HUES48 (cell line): ENCODE results near the gene ADAT1.
"Not testable (repeated sequence)": the region's sequence is repeated elsewhere in the genome, so short reads cannot be mapped to it uniquely, and the experiment has no call there.

Experiments
- H3K27ac ChIP-seq: one replicate; pipeline ENCODE4 v1.7.0; 2013; ENCODE audit warnings: low read depth, low read length, inconsistent platforms
- H3K27me3 ChIP-seq: 2 replicates; pipeline ENCODE4 v1.6.1; 2013; ENCODE audit warnings: mild to moderate bottlenecking, low read length; ENCODE audit not compliant: control insufficient read depth, insufficient read depth
- H3K36me3 ChIP-seq: 2 replicates; pipeline ENCODE4 v1.6.1; 2013; ENCODE audit warnings: low read length; ENCODE audit not compliant: control insufficient read depth, insufficient read depth
- H3K4me1 ChIP-seq: 2 replicates; pipeline ENCODE4 v1.6.1; 2013; ENCODE audit warnings: mild to moderate bottlenecking, low read length; ENCODE audit not compliant: control insufficient read depth, insufficient read depth
- H3K4me3 ChIP-seq: 2 replicates; pipeline ENCODE4 v1.5.1; 2013; ENCODE audit warnings: mild to moderate bottlenecking, low read depth, low read length
- H3K9ac ChIP-seq: 2 replicates; pipeline ENCODE4 v1.6.1; 2013; ENCODE audit warnings: mild to moderate bottlenecking, low read depth, low read length, moderate library complexity
- H3K9me3 ChIP-seq: 2 replicates; pipeline ENCODE4 v1.6.1; 2013; ENCODE audit warnings: low read length; ENCODE audit not compliant: control insufficient read depth, insufficient read depth

ADAT1 gene

DNA sequence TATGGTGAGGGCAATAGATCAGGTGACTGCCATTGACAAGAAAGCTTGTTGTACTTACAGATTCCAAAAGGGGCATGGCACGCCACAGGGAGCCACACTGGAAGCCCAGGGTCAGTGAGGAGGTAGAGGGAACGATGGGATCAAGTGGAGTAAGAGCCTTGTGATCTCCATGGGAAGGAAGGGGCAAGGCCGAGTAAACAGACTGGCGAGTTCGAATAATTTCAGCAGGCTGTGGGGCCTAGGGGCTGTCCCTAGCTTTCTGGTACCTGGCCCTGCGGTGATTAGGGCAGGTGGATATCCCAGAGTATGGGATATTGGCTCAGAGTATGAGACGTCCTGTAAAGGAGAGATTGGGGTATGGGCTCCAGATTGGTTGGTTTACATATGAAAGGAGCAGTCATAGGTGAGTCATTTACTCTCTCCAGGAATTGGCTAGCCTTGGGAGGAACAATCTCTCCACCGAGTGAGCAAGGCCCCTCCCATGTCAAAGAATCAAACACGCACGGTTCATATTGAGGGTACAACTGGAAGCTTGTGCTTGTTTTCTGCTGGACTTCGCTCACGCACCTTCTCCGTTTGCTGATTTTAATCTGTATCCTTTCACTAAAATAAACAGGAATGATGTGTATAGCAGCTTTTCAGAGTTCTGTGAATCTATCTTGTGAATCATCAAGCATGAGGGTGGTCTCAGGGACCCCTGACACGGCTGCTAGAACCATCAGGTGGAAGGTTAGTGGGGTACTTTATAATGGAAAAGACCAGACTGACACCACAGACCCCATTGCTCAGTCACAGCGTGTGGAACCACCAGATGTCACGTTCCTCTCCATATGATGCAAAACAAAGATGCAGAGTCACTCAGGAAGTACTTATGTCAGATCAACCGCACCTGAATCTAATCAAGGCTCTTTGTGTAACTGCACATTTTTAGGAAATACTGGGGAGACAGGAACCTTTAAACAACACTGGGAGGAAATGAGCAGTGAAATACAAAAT is 29.0 kb downstream of the ADAT1 start:
- Histone ChIP-seq H3K4me1 (peaks cover 27% of the 10 kb centered on the region), H3K9me3 (no peaks in the 10 kb centered on the region), H3K27me3 (no peaks in the 10 kb centered on the region), H3K36me3 (peaks cover 15% of the 10 kb centered on the region), H3K27ac (peak overlapping the region; percentile 80), H3K9ac (peak overlapping the region; percentile 47), H3K4me3 (peak overlapping the region; percentile 16)

DNA sequence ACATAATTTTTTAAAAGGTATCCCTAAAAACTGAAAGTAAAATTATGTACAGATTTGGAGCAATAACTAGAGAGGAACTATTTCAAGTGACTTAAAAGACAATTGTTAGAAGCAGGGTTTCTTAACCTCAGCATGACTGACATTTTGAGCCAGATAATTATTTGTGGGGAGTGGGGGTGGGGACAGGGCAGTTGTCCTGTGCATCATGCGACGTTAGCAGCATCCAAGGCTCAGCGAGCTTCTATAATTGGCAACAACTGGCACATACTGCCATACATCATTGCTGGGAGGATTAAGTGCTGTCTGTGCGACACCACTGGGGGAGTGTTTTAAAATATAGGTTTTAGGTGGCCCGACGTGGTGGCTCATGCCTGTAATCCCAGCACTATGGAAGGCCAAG is 29.8 kb downstream of the ADAT1 start:
- Histone ChIP-seq H3K4me3 (no peak overlapping the region), H3K27me3 (no peaks in the 10 kb centered on the region), H3K27ac (peak overlapping the region; percentile 80), H3K9ac (no peak overlapping the region), H3K4me1 (peaks cover 27% of the 10 kb centered on the region), H3K36me3 (peaks cover 14% of the 10 kb centered on the region), H3K9me3 (no peaks in the 10 kb centered on the region)

DNA sequence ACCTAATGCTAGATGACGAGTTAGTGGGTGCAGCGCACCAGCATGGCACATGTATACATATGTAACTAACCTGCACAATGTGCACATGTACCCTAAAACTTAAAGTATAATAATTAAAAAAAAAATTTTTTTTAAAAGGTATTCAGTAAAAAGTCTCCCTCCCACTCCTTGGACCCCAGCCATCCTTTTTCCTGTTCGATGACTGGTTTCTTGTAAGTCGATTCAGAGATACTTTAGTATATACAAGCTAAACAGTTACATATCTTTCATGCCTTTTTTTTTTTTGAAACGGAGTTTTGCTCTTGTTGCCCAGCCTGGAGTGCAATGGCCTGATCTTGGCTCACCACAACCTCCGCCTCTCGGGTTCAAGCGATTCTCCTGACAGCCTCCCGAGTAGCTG is 31.2 kb downstream of the ADAT1 start:
- not testable (repeated sequence) for H3K27me3 ChIP-seq, H3K27ac ChIP-seq, H3K9ac ChIP-seq, H3K4me3 ChIP-seq, H3K9me3 ChIP-seq, H3K36me3 ChIP-seq
- peaks cover 27% of the 10 kb centered on the region for H3K4me1 ChIP-seq

DNA sequence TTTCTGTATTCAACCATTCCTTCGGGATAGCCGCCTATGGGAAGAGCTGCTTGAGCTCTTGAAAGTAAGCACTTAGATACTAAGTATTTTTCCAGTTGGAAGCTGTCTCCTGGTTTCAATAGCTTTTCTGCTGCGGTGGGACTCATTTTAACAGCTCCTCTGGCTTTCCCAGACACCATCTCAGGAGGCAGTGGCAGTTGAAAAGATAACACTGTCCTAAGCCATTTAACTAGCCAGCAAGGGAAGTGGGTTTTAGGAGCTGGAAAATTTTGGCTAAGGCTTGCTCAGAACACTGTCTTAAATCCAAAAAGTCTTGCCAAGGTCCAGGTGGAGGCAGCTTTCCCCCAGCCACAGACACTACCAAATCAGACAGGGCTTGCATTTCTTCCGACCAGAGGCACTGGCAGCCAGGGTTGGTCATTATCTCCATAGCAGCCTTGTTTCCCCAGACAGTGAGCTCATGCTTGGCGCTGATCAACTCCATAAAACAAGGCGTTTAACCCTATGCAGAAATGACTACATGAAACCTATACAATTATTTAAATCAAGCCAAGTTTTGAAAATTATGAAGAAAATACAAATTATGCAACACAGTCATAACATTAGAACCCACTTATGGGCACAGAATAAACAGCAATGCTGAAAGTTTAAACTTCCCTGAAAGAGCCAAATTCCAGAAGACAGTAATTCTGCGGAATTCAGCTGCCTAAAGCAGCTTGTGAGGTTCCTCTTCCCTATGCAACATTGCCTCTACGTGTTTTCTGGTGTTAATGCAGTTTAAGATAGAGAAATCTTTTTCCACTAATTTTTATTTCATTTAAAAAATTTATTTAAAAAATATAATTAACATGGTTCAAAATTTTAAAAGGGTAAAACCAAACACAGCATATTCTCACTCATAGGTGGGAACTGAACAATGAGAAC is 31.9 kb downstream of the ADAT1 start:
- no peaks in the 10 kb centered on the region for H3K27me3 ChIP-seq
- no peak overlapping the region for H3K4me3 ChIP-seq
- H3K36me3 ChIP-seq = no peaks in the 10 kb centered on the region
- H3K4me1 ChIP-seq = peaks cover 27% of the 10 kb centered on the region
- H3K27ac ChIP-seq = peak overlapping the region; percentile 64
- no peaks in the 10 kb centered on the region for H3K9me3 ChIP-seq
- H3K9ac ChIP-seq = no peak overlapping the region

DNA sequence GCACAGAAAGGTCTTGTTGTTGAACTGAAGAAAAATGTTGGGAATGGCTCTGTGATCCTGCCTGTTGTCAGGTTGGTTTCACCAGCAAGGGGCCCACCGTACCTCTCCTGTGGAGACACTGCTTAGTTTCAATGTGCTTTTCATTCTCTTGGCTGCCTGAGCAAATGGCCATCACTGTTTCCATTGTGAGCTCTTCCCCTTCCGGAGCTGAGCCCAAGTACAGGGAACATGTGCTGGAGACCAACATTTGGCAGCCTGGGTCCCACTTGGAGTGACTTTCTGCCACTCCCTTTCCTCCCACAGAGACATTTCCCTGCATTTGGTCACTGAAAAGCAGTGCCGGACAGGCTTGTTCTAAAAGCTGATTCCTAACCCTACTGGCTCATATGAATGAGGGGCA is 33.8 kb downstream of the ADAT1 start:
- peaks cover 19% of the 10 kb centered on the region for H3K4me1 ChIP-seq
- no peaks in the 10 kb centered on the region for H3K27me3 ChIP-seq
- H3K4me3 ChIP-seq = no peak overlapping the region
- H3K36me3 ChIP-seq = no peaks in the 10 kb centered on the region
- H3K27ac ChIP-seq = no peak overlapping the region
- no peak overlapping the region for H3K9ac ChIP-seq
- no peaks in the 10 kb centered on the region for H3K9me3 ChIP-seq

DNA sequence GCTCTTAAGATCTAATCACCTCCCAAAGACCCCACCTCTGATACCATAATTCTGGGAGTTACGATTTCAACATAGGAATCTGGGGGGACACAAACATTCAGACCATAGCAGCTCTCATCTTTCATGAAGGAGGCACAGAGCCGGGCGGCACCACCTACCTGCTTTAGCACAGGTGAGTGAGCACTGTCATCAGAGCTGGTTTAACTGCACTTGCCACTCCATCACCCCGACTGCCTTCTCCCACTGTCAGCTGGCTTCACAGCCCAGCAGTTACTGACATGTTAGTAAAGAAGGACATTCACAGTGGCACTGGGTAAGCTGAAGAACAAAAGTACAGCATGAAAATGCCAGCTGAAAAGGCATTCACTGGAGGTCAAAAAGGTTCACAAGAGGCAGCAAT is 34.4 kb downstream of the ADAT1 start:
- Histone ChIP-seq H3K4me3 (no peak overlapping the region), H3K27ac (no peak overlapping the region), H3K9me3 (no peaks in the 10 kb centered on the region), H3K36me3 (no peaks in the 10 kb centered on the region), H3K9ac (no peak overlapping the region), H3K4me1 (peaks cover 14% of the 10 kb centered on the region), H3K27me3 (no peaks in the 10 kb centered on the region)

DNA sequence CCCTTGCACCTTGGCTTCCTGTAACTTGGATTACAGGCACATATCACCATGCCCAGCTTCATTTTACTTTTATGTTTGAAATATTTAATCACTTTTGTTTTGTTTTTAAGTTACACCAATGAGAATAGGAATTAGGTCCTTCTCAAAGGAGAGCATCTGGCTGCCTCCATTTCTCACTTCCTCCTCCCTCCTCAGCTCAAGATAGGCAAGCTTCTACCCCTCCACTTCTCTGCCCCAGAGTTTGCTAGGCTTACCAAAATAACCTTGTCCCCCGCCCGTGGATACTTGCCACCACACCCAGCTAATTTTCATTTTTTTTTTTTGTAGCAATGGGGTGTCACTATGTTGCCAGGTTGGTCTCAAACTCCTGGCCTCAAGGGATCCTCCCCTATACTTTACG is 39.0 kb downstream of the ADAT1 start:
- H3K4me3 ChIP-seq = no peak overlapping the region
- H3K27ac ChIP-seq = no peak overlapping the region
- H3K9me3 ChIP-seq = no peaks in the 10 kb centered on the region
- peaks cover 5% of the 10 kb centered on the region; the same call in 1 of the 2 replicates for H3K36me3 ChIP-seq
- H3K27me3 ChIP-seq = no peaks in the 10 kb centered on the region
- H3K9ac ChIP-seq = no peak overlapping the region
- H3K4me1 ChIP-seq = no peaks in the 10 kb centered on the region

DNA sequence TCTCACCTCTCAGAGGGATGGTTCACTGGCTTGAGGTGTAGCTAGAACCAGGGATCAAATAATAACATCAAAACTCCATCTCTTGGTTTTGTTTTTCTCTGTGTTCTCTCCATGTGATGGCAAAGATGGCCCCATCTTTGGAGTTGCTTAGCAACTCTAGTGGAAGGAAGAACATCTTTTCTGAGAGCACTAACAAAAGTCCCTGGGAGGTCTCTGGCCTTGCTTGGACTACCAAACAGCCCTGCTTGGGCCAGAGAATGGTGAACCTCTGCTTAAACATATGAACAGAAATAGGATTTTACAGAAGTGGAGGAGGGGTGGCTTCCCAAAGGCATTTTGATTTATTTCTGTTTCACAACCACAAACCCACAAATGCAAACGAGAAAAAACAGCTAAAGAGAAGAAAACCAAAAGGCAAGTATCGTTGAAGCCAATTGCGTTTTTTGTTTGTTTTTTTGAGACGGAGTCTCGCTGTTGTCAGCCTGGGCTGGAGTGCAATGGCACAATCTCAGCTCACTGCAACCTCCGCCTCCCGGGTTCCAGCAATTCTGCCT is 43.7 kb downstream of the ADAT1 start:
- H3K4me1 ChIP-seq = peaks cover 17% of the 10 kb centered on the region
- no peaks in the 10 kb centered on the region for H3K27me3 ChIP-seq
- no peak overlapping the region for H3K4me3 ChIP-seq
- peaks cover 47% of the 10 kb centered on the region for H3K36me3 ChIP-seq
- no peak overlapping the region for H3K9ac ChIP-seq
- no peaks in the 10 kb centered on the region for H3K9me3 ChIP-seq
- no peak overlapping the region for H3K27ac ChIP-seq

DNA sequence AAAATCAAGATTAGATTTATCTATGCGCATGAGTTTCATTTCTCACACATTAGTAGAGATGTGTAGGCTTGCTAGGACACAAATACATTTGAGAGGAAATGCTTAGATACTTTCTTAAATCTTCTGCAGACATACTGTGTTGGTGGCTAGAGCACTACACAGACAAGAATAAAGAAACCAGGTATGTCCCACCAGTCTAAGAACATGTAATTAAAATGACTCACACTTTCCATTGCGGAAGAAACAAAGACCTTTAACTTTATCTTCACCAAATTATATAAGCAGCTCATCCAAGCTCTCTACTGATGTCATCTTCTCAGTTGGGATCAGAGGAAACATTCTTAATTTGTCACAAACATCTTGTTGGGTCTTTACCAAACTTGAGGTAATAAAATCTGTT is 44.4 kb downstream of the ADAT1 start:
- Histone ChIP-seq H3K9me3 (no peaks in the 10 kb centered on the region), H3K4me1 (peaks cover 17% of the 10 kb centered on the region), H3K36me3 (peaks cover 53% of the 10 kb centered on the region), H3K27ac (no peak overlapping the region), H3K4me3 (no peak overlapping the region), H3K27me3 (no peaks in the 10 kb centered on the region), H3K9ac (no peak overlapping the region)

DNA sequence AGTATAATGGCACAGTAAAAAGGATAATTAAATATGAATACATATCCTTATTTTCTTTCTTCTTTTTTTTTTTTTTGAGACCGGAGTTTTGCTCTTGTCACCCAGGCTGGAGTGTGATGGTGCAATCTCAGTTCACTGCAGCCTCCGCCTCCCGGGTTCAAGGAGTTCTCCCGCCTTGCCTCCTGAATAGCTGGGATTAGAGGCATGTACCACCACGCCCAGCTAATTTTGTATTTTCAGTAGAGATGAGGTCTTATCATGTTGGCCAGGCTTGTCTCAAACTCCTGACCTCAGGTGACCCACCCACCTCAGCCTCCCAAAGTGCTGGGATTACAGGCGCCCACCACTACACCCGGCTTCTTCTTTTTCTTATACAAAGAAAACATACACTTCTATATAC is 44.9 kb downstream of the ADAT1 start:
- no peaks in the 10 kb centered on the region for H3K9me3 ChIP-seq
- no peak overlapping the region for H3K27ac ChIP-seq
- H3K36me3 ChIP-seq = peaks cover 58% of the 10 kb centered on the region
- H3K27me3 ChIP-seq = no peaks in the 10 kb centered on the region
- no peak overlapping the region for H3K9ac ChIP-seq
- no peak overlapping the region for H3K4me3 ChIP-seq
- peaks cover 17% of the 10 kb centered on the region for H3K4me1 ChIP-seq
